Measurements from ENCODE around the gene BBS1. TPM values are rescaled to one million over a fixed set of nuclear protein-coding genes. Genes with fewer than 3 reads are reported as not detected.

BBS1 gene
- total RNA-seq, 1 donor from 2014 or later, result 53.8 TPM

- TF ChIP-seq, protein P1, sequence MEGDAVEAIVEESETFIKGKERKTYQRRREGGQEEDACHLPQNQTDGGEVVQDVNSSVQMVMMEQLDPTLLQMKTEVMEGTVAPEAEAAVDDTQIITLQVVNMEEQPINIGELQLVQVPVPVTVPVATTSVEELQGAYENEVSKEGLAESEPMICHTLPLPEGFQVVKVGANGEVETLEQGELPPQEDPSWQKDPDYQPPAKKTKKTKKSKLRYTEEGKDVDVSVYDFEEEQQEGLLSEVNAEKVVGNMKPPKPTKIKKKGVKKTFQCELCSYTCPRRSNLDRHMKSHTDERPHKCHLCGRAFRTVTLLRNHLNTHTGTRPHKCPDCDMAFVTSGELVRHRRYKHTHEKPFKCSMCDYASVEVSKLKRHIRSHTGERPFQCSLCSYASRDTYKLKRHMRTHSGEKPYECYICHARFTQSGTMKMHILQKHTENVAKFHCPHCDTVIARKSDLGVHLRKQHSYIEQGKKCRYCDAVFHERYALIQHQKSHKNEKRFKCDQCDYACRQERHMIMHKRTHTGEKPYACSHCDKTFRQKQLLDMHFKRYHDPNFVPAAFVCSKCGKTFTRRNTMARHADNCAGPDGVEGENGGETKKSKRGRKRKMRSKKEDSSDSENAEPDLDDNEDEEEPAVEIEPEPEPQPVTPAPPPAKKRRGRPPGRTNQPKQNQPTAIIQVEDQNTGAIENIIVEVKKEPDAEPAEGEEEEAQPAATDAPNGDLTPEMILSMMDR (IDR thresholded peaks at IDR 0.05), result no peak
- no peak for TF ChIP-seq POLR2A (IDR thresholded peaks at IDR 0.05)
- no peak for TF ChIP-seq POLR2AphosphoS5 (IDR thresholded peaks at IDR 0.05; ENCODE audit: insufficient read depth in 1 of 2, low read depth in 1 of 2)
- intact Hi-C loops (cut with DNase I), result no loop called here
- DNase-seq (ENCODE audit: extremely low spot score in 2 of 2), result no peak
These were observed 54.1 kb downstream of the BBS1 start for GRCh38 chr11:66564538-66564937.

GRCh38 chr11:66564984-66565383 lies 54.5 kb downstream of the BBS1 start:
- H3K4me1 ChIP-seq, result peaks cover 20% of the 10 kb centered on the region
- H3K27ac ChIP-seq, result no peak overlapping the region
- no peak for TF ChIP-seq POLR2A (IDR thresholded peaks at IDR 0.05)
- no peak for TF ChIP-seq POLR2AphosphoS5 (IDR thresholded peaks at IDR 0.05; ENCODE audit: insufficient read depth in 1 of 2, low read depth in 1 of 2)
- TF ChIP-seq, protein P1 (IDR thresholded peaks at IDR 0.05), result no peak
- H3K36me3 ChIP-seq, result no peaks in the 10 kb centered on the region
- H3K4me3 ChIP-seq, result no peak overlapping the region
- no peaks in the 10 kb centered on the region for H3K27me3 ChIP-seq
- no peaks in the 10 kb centered on the region for H3K9me3 ChIP-seq
- DNase-seq (ENCODE audit: extremely low spot score in 2 of 2), result no peak
- intact Hi-C loops (cut with DNase I), result no loop called here

More at GRCh38 chr11:66564538-66564937, 54.1 kb downstream of the BBS1 start:
- Histone ChIP-seq H3K27ac (no peak overlapping the region), H3K27me3 (no peaks in the 10 kb centered on the region), H3K9me3 (no peaks in the 10 kb centered on the region), H3K4me3 (no peak overlapping the region), H3K36me3 (no peaks in the 10 kb centered on the region), H3K4me1 (peaks cover 22% of the 10 kb centered on the region)

GRCh38 chr11:66566221-66566620 lies 55.8 kb downstream of the BBS1 start:
- Histone ChIP-seq H3K4me1 (peaks cover 20% of the 10 kb centered on the region), H3K4me3 (no peak overlapping the region), H3K36me3 (no peaks in the 10 kb centered on the region), H3K9me3 (no peaks in the 10 kb centered on the region), H3K27me3 (no peaks in the 10 kb centered on the region), H3K27ac (no peak overlapping the region)
- TF ChIP-seq POLR2AphosphoS5 (IDR thresholded peaks at IDR 0.05; ENCODE audit: insufficient read depth in 1 of 2, low read depth in 1 of 2) (no peak), POLR2A (IDR thresholded peaks at IDR 0.05) (no peak)
- TF ChIP-seq, protein P1 (IDR thresholded peaks at IDR 0.05), result no peak
- DNase-seq (ENCODE audit: extremely low spot score in 2 of 2), result no peak
- intact Hi-C loops (cut with DNase I), result no loop called here

DNA sequence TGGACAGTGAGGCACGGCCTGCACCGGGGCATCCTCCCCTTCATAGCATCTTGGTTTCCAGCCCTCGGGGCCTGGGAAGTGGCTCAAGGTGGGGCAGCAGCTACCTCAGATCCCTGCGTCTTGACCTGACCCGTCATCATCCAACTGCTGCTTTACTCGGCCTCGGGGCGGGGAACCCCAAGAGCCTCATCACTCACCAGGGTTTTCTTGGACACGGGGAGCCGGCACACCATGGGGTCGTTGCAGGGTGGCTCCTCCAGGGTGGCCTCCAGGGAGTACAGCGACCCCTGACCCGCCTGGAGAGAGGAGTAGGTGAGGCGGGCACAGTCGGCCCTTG lies 57.3 kb downstream of the BBS1 start:
- Histone ChIP-seq H3K4me3 (peak overlapping the region; percentile 58 to 72), H3K9me3 (no peaks in the 10 kb centered on the region), H3K36me3 (no peaks in the 10 kb centered on the region), H3K27me3 (no peaks in the 10 kb centered on the region), H3K4me1 (peaks cover 20% of the 10 kb centered on the region), H3K27ac (peak overlapping the region; percentile 62)
- TF ChIP-seq POLR2AphosphoS5 (IDR thresholded peaks at IDR 0.05; ENCODE audit: insufficient read depth in 1 of 2, low read depth in 1 of 2) (no peak), POLR2A (IDR thresholded peaks at IDR 0.05) (no peak)
- TF ChIP-seq, protein P1 (IDR thresholded peaks at IDR 0.05), result no peak
- no peak for DNase-seq (ENCODE audit: extremely low spot score in 2 of 2)
- intact Hi-C loops (cut with DNase I), result no loop called here

DNA sequence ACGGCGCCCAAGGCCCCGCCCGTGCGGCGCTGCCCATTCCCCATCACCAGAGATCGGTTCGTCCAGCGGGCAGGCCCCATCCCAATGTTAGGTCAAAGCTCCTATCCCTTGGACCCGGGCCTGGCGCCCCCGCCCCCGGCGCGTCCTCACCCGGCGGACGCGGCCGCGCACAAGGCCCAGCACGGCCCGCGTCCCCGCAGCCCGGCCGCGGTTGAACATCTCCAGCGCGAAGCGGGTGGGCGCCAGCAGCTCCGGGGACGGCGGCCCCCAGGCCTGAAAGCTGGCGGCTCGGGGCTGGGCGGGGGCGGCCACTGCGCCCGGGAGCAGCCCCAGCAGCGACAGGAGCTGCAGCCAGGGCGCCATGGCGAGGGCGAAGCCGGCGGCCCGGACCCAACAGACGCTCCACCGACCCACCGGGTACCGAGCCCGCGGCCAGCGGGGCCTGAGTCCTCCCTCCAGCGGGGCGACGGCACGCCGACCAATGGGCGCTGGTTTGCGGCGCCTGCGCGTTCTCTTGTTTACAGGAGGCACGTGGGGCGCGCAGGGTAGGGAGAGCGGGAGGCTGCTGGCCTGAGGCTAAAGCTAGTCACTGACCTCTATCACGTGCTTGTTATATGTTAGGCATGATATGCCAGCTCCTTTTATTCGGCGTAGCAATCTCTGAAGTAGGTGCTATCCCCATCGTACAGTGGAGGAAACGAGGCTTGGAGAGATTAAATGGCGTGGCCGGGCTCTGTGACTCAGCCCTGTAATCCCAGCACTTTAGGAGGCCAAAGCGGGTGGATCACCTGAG lies 57.9 kb downstream of the BBS1 start, which contains the start of gene CTSF:
Gene CTSF (minus strand): TSS at position 483 of the 793 bp plus-strand sequence. CDS start 120 bp downstream, at position 363.
- Histone ChIP-seq H3K27me3 (no peaks in the 10 kb centered on the region), H3K4me1 (peaks cover 20% of the 10 kb centered on the region), H3K27ac (peak within 1 kb of the TSS; percentile 62), H3K4me3 (peak within 1 kb of the TSS; percentile 58 to 72), H3K9me3 (no peaks in the 10 kb centered on the region), H3K36me3 (no peaks in the 10 kb centered on the region)
- TF ChIP-seq POLR2AphosphoS5 (IDR thresholded peaks at IDR 0.05; ENCODE audit: insufficient read depth in 1 of 2, low read depth in 1 of 2), result peak; percentile 52 to 79
- TF ChIP-seq POLR2A (IDR thresholded peaks at IDR 0.05), result no peak
- intact Hi-C loops (cut with DNase I), result no loop called here
- no peak for DNase-seq (ENCODE audit: extremely low spot score in 2 of 2)

Measured in vagina (tissue), 2 donors.